Measurements from ENCODE around the gene GREB1. TPM values are rescaled to one million over a fixed set of nuclear protein-coding genes. Genes with fewer than 3 reads are reported as not detected.

GREB1 gene
- total and polyA plus RNA-seq, 2 donors (not counting 1 experiment from before 2014, with no cell fraction given), result 0.04 to 0.39 TPM

- no peak overlapping the region for H3K4me2 ChIP-seq (replicated peaks; ENCODE audit: low read depth, low read length, poor library complexity, severe bottlenecking)
- DNase-seq, result no peak
- 90% methylated on average over 6 of the region's 11 CpGs for WGBS (ENCODE audit: insufficient coverage)
- no peaks in the 10 kb centered on the region for H3K36me3 ChIP-seq (replicated peaks in 1 of 2; ENCODE audit: control extremely low read depth in 1 of 2, control insufficient read depth in 1 of 2, extremely low read depth in 1 of 2, insufficient read depth in 2 of 2, low read length in 1 of 2)
- POLR2A ChIA-PET, result no interaction called here
- intact Hi-C loops (cut with micrococcal nuclease), result no loop called here
- H3K9me3 ChIP-seq (ENCODE audit: control extremely low read depth in 1 of 3, control insufficient read depth in 2 of 3, insufficient read depth in 1 of 3, low read length in 2 of 3), result peaks cover 0 to 7% (median 0%) of the 10 kb centered on the region in 3 donors
- Mint-ChIP-seq H3K4me1 (no peaks in the 10 kb centered on the region), H3K27ac (no peak overlapping the region), H3K4me3 (no peak overlapping the region), H3K27me3 (peaks cover 16% of the 10 kb centered on the region), H3K9me3 (ENCODE audit: insufficient read depth) (peaks cover 2% of the 10 kb centered on the region)
- no peak overlapping the region for H3K4me3 ChIP-seq (ENCODE audit: control extremely low read depth in 1 of 5, extremely low read depth in 1 of 5, insufficient read depth in 1 of 5, low read depth in 2 of 5, low read length in 4 of 5)
- ATAC-seq (ENCODE audit: low read depth), result no peak
- CTCF ChIA-PET, result no interaction called here
- no peaks in the 10 kb centered on the region for H3K79me2 ChIP-seq (ENCODE audit: control insufficient read depth, insufficient read depth, low read length)
- H2AFZ ChIP-seq (ENCODE audit: insufficient read depth, low read depth, low read length, poor library complexity, severe bottlenecking), result no peak overlapping the region
- H4K20me1 ChIP-seq (ENCODE audit: control insufficient read depth, insufficient read depth, low read length, poor library complexity, severe bottlenecking), result no peaks in the 10 kb centered on the region
- TF ChIP-seq EZH2 (IDR thresholded peaks at IDR 0.05; ENCODE audit: borderline replicate concordance, insufficient read depth, low read depth, low read length, poor library complexity, severe bottlenecking) (no peak), CTCF (IDR thresholded peaks at IDR 0.05) (no peak)
- H3K27me3 ChIP-seq (replicated peaks in 1 of 4; ENCODE audit: control extremely low read depth in 1 of 4, control insufficient read depth in 3 of 4, insufficient read depth in 4 of 4, low read length in 3 of 4), result peaks cover 0 to 7% (median 0%) of the 10 kb centered on the region in 4 experiments
- H3K4me1 ChIP-seq (ENCODE audit: control insufficient read depth in 2 of 2, insufficient read depth in 2 of 2, low read length in 2 of 2), result no peaks in the 10 kb centered on the region
- H3K9ac ChIP-seq (ENCODE audit: low read length), result no peak overlapping the region
- H3K27ac ChIP-seq (ENCODE audit: low read length in 2 of 2), result no peak overlapping the region
Observed at GRCh38 chr2:11657195-11657594, 123.3 kb downstream of the GREB1 start.

- Histone ChIP-seq H3K4me1 (ENCODE audit: control insufficient read depth in 2 of 2, insufficient read depth in 2 of 2, low read length in 2 of 2) (no peaks in the 10 kb centered on the region), H3K27me3 (replicated peaks in 1 of 4; ENCODE audit: control extremely low read depth in 1 of 4, control insufficient read depth in 3 of 4, insufficient read depth in 4 of 4, low read length in 3 of 4) (peaks cover 0 to 7% (median 0%) of the 10 kb centered on the region in 4 experiments), H3K9me3 (ENCODE audit: control extremely low read depth in 1 of 3, control insufficient read depth in 2 of 3, insufficient read depth in 1 of 3, low read length in 2 of 3) (peaks cover 0 to 11% (median under 1%) of the 10 kb centered on the region in 3 donors), H3K9ac (ENCODE audit: low read length) (no peak overlapping the region), H2AFZ (ENCODE audit: insufficient read depth, low read depth, low read length, poor library complexity, severe bottlenecking) (no peak overlapping the region), H3K36me3 (replicated peaks in 1 of 2; ENCODE audit: control extremely low read depth in 1 of 2, control insufficient read depth in 1 of 2, extremely low read depth in 1 of 2, insufficient read depth in 2 of 2, low read length in 1 of 2) (no peaks in the 10 kb centered on the region), H4K20me1 (ENCODE audit: control insufficient read depth, insufficient read depth, low read length, poor library complexity, severe bottlenecking) (no peaks in the 10 kb centered on the region), H3K4me2 (replicated peaks; ENCODE audit: low read depth, low read length, poor library complexity, severe bottlenecking) (no peak overlapping the region), H3K27ac (ENCODE audit: low read length in 2 of 2) (no peak overlapping the region), H3K79me2 (ENCODE audit: control insufficient read depth, insufficient read depth, low read length) (no peaks in the 10 kb centered on the region), H3K4me3 (ENCODE audit: control extremely low read depth in 1 of 5, extremely low read depth in 1 of 5, insufficient read depth in 1 of 5, low read depth in 2 of 5, low read length in 4 of 5) (no peak overlapping the region)
- WGBS (ENCODE audit: insufficient coverage), result 94% methylated on average over 11 of the region's 11 CpGs
- H3K4me1 Mint-ChIP-seq, result no peaks in the 10 kb centered on the region
- ChIA-PET POLR2A (no interaction called here), CTCF (no interaction called here)
- ATAC-seq (ENCODE audit: low read depth) (no peak), DNase-seq (no peak)
- TF ChIP-seq CTCF (IDR thresholded peaks at IDR 0.05), result no peak
- TF ChIP-seq EZH2 (IDR thresholded peaks at IDR 0.05; ENCODE audit: borderline replicate concordance, insufficient read depth, low read depth, low read length, poor library complexity, severe bottlenecking), result no peak
- H3K27me3 Mint-ChIP-seq, result peaks cover 17% of the 10 kb centered on the region
- intact Hi-C loops (cut with micrococcal nuclease), result no loop called here
- H3K9me3 Mint-ChIP-seq (ENCODE audit: insufficient read depth), result peaks cover 3% of the 10 kb centered on the region
- H3K4me3 Mint-ChIP-seq, result no peak overlapping the region
- H3K27ac Mint-ChIP-seq, result no peak overlapping the region
Observed at GRCh38 chr2:11657646-11658045, 123.8 kb downstream of the GREB1 start.

All from B cell (primary cell).